ENCODE measurements around the gene SPOCD1.

DNA sequence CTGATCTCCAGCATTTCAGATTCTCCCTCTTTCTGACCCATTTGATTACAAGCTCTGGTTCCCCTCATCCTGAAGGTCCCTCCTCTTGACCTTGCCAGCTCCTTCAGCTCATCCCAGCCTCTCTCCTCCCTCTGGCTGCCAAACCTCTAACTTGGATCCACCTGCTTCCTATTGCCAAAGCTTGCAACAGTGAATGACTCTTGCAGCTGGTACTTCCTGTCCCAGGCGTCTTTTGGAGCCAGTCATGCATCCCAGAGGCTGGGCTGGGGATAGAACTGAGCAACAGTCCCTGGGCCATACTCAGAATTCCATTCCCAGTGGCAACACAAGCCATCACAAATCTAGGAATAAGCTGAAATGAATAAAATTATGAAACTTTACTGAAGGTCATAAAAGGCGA is 27.7 kb upstream of the SPOCD1 start:
- TF ChIP-seq, protein P1, sequence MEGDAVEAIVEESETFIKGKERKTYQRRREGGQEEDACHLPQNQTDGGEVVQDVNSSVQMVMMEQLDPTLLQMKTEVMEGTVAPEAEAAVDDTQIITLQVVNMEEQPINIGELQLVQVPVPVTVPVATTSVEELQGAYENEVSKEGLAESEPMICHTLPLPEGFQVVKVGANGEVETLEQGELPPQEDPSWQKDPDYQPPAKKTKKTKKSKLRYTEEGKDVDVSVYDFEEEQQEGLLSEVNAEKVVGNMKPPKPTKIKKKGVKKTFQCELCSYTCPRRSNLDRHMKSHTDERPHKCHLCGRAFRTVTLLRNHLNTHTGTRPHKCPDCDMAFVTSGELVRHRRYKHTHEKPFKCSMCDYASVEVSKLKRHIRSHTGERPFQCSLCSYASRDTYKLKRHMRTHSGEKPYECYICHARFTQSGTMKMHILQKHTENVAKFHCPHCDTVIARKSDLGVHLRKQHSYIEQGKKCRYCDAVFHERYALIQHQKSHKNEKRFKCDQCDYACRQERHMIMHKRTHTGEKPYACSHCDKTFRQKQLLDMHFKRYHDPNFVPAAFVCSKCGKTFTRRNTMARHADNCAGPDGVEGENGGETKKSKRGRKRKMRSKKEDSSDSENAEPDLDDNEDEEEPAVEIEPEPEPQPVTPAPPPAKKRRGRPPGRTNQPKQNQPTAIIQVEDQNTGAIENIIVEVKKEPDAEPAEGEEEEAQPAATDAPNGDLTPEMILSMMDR (IDR thresholded peaks at IDR 0.05; ENCODE audit: insufficient read depth, low read length), result no peak
- no peak for TF ChIP-seq REST (IDR thresholded peaks at IDR 0.05; ENCODE audit: insufficient replicate concordance, low read depth)

Data from HL-60 (cell line).